ENCODE results near the gene FLOT1. TPM values are rescaled to one million over a fixed set of nuclear protein-coding genes. Genes with fewer than 3 reads are reported as not detected.

FLOT1 gene
- total and polyA plus RNA-seq, 9 of the 15 experiments (the other 6 are each of a cell fraction or from before 2014, with no cell fraction given) = 11.7 to 149 (median 118) TPM

GRCh38 chr6:30719356-30719755 lies 23.1 kb downstream of the FLOT1 start (continued):
- TF ChIP-seq ZNF589 (CRISPR knock-in tag; IDR thresholded peaks at IDR 0.05; ENCODE audit: low read depth) (no peak), SIN3B (IDR thresholded peaks at IDR 0.05; ENCODE audit: low read depth) (0 out of 2 replicates have a peak, but pooled peaks have one; percentile 8), ARID1B (IDR thresholded peaks at IDR 0.05) (0 out of 2 replicates have a peak, but pooled peaks have one; percentile 11), NFRKB (IDR thresholded peaks at IDR 0.05; ENCODE audit: low read depth) (0 out of 2 replicates have a peak, but pooled peaks have one; percentile 18), MYBL2 (IDR thresholded peaks at IDR 0.05; ENCODE audit: low read depth) (no peak), MYBL2 (CRISPR knock-in tag; IDR thresholded peaks at IDR 0.05; ENCODE audit: borderline replicate concordance) (no peak), ZNF586 (CRISPR knock-in tag; conservative IDR thresholded peaks at IDR 0.05) (no peak), MLX (CRISPR knock-in tag; conservative IDR thresholded peaks at IDR 0.05) (no peak), ZNF561 (CRISPR knock-in tag; conservative IDR thresholded peaks at IDR 0.05) (no peak), ZNF449 (CRISPR knock-in tag; IDR thresholded peaks at IDR 0.05) (no peak), RBBP5 (IDR thresholded peaks at IDR 0.05; ENCODE audit: borderline replicate concordance, insufficient read depth, low read length, poor library complexity, severe bottlenecking) (peak; percentile 9), THAP12 (CRISPR knock-in tag; IDR thresholded peaks at IDR 0.05) (no peak), ZFP1 (CRISPR knock-in tag; IDR thresholded peaks at IDR 0.05) (no peak), MXI1 (IDR thresholded peaks at IDR 0.05; ENCODE audit: low read depth, low read length) (no peak), E2F3 (CRISPR knock-in tag; IDR thresholded peaks at IDR 0.05) (no peak), CREBBP (IDR thresholded peaks at IDR 0.05; ENCODE audit: low read depth, low read length) (no peak), CBFA2T3 (IDR thresholded peaks at IDR 0.05) (no peak), GATAD2B (IDR thresholded peaks at IDR 0.05; ENCODE audit: borderline replicate concordance) (no peak), KAT8 (IDR thresholded peaks at IDR 0.05; ENCODE audit: low read depth) (0 out of 2 replicates have a peak, but pooled peaks have one; percentile 36), CHD1 (IDR thresholded peaks at IDR 0.05; ENCODE audit: low read length) (no peak), RAD51 (IDR thresholded peaks at IDR 0.05; ENCODE audit: borderline replicate concordance, low read depth) (no peak), ARID2 (IDR thresholded peaks at IDR 0.05) (no peak), TBP (optimal IDR thresholded peaks at IDR 0.05; ENCODE audit: low read depth, low read length) (no peak), THRA (IDR thresholded peaks at IDR 0.05) (no peak), YBX1 (IDR thresholded peaks at IDR 0.05) (no peak), MCM2 (IDR thresholded peaks at IDR 0.05; ENCODE audit: low read depth) (no peak)
